ENCODE measurements around the gene NRGN. TPM values are rescaled to one million over a fixed set of nuclear protein-coding genes. Genes with fewer than 3 reads are reported as not detected.

NRGN gene
- total RNA-seq: 1 to 10 TPM; 2.2 to 2.8 TPM

DNA sequence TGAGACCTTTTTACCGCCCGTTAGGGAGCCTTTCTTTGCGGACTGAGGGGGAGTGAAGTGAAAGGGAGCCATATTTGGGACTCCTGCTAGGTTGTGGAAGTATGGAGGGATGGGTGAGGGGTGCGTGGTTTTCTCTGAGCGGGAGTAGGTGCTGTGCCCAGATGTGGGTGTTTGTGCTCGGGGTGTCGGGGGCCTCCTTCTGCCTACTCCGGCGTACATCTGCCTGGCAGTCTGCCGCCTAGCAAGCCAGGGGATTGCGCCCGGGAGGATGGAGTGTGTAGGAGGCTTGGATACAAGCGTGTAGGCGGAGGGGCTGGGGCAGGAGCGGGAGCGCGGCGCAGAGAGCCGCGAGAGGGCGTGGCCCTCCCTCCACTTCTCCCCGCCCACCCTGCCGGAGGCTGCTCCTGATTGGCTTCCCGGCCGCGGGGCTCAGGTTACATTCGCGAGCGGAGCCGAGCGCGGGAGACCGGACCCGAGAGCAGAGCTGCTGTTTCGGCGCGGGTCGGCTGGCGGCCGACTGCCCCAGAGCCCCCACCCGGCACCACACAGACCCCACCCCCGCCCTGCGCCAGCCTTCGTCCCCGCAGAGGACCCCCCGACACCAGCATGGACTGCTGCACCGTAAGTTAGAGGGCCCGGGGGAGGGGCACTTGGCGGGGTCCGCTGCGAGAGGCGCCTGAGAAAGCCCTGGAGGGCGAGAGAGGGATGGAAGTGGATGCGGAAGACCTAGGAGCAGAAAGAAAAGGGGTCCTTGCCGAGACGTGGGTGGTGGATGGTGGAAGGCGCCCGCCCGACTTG lies at the start of gene NRGN:
NRGN (plus strand) TSS at position 464 of the 798 bp plus-strand sequence; CDS start at position 607, 143 bp downstream.
- no peaks in the 10 kb centered on the region for H3K36me3 ChIP-seq
- peaks cover 0 to 11% of the 10 kb centered on the region in 2 donors for H3K27me3 ChIP-seq
- peaks cover 0 to 20% of the 10 kb centered on the region in 2 donors for H3K4me1 ChIP-seq
- no peaks in the 10 kb centered on the region for H3K9me3 ChIP-seq
- TF ChIP-seq, protein P1, sequence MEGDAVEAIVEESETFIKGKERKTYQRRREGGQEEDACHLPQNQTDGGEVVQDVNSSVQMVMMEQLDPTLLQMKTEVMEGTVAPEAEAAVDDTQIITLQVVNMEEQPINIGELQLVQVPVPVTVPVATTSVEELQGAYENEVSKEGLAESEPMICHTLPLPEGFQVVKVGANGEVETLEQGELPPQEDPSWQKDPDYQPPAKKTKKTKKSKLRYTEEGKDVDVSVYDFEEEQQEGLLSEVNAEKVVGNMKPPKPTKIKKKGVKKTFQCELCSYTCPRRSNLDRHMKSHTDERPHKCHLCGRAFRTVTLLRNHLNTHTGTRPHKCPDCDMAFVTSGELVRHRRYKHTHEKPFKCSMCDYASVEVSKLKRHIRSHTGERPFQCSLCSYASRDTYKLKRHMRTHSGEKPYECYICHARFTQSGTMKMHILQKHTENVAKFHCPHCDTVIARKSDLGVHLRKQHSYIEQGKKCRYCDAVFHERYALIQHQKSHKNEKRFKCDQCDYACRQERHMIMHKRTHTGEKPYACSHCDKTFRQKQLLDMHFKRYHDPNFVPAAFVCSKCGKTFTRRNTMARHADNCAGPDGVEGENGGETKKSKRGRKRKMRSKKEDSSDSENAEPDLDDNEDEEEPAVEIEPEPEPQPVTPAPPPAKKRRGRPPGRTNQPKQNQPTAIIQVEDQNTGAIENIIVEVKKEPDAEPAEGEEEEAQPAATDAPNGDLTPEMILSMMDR (IDR thresholded peaks at IDR 0.05): no peak
- peak within 1 kb of the TSS; percentile 37 to 66 for H3K4me3 ChIP-seq
- H3K27ac ChIP-seq: peak within 1 kb of the TSS; percentile 1 to 26
- DNase-seq (ENCODE audit: low spot score): peak; percentile 93

- Histone ChIP-seq H3K36me3 (no peaks in the 10 kb centered on the region), H3K27ac (no peak overlapping the region), H3K4me1 (no peaks in the 10 kb centered on the region), H3K27me3 (no peaks in the 10 kb centered on the region), H3K4me3 (no peak overlapping the region), H3K9me3 (no peaks in the 10 kb centered on the region)
- TF ChIP-seq, protein P1 (IDR thresholded peaks at IDR 0.05): no peak
- no peak for DNase-seq (ENCODE audit: low spot score)
These were observed 46.6 kb upstream of the NRGN start for GRCh38 chr11:124693142-124693541.

DNA sequence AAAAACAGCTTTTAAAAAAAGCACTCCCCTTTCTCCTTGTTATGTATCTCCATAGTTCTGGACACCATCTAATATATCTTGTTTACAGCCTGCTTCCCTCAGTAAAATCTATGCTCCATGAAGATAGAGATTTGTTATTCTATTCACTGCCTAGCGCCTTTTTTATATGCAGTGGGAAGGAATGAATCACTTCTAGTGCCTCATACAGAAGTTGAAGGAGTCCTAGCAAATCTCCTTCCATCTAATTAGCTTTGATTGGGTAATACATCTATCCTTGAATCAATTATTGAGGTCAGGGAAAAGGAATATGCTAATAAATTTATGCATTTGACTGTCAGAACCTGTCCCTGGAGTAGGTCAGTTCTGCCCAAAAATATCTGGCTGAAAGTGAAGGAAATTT lies 40.2 kb upstream of the NRGN start:
- Histone ChIP-seq H3K4me1 (no peaks in the 10 kb centered on the region), H3K27ac (no peak overlapping the region), H3K9me3 (peaks cover 0 to 4% of the 10 kb centered on the region in 2 donors), H3K27me3 (no peaks in the 10 kb centered on the region), H3K4me3 (no peak overlapping the region), H3K36me3 (no peaks in the 10 kb centered on the region)
- TF ChIP-seq, protein P1 (IDR thresholded peaks at IDR 0.05): no peak
- no peak for DNase-seq (ENCODE audit: low spot score)

DNA sequence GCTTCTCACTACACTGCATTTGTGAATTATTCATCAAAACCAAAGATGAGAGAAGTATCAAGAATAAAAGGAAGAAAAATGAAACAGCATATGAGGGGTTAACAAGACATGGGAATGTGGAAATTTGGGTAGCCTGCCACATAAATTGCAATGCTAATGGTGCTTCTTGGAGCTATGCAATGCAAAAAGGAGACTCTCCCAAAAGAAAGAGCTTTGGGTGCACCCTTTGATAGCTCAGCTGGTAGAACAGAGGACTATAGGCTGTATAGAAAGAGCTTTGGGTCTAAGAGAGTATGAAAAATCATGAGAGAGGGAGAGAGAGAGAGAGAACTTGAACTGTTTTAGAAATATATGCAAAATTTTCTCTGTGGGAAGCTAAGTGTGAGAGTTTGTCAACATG lies 39.7 kb upstream of the NRGN start:
- DNase-seq (ENCODE audit: low spot score): no peak
- H3K27ac ChIP-seq: no peak overlapping the region
- H3K4me3 ChIP-seq: no peak overlapping the region
- H3K4me1 ChIP-seq: no peaks in the 10 kb centered on the region
- TF ChIP-seq, protein P1 (IDR thresholded peaks at IDR 0.05): no peak
- H3K9me3 ChIP-seq: peaks cover 0 to 4% of the 10 kb centered on the region in 2 donors
- no peaks in the 10 kb centered on the region for H3K36me3 ChIP-seq
- no peaks in the 10 kb centered on the region for H3K27me3 ChIP-seq

GRCh38 chr11:124707829-124708228 lies 31.9 kb upstream of the NRGN start:
- TF ChIP-seq, protein P1 (IDR thresholded peaks at IDR 0.05): no peak
- Histone ChIP-seq H3K4me3 (no peak overlapping the region), H3K27ac (no peak overlapping the region), H3K27me3 (no peaks in the 10 kb centered on the region), H3K9me3 (peaks cover 0 to 8% of the 10 kb centered on the region in 2 donors), H3K36me3 (no peaks in the 10 kb centered on the region), H3K4me1 (no peaks in the 10 kb centered on the region)
- DNase-seq (ENCODE audit: low spot score): no peak
